Stimulated activated CD8-positive, alpha-beta memory T cell treated with anti-CD3 and anti-CD28 coated beads, Interleukin-12 subunit alpha, Interleukin-12 subunit beta, amount 100 ng/mL, for 24 hours (primary cell): Measurements from ENCODE around the gene EIF2S2.

Source experiments
- DNase-seq: peaks from one replicate; pipeline ENCODE4 v3.0.0-alpha.2; 2020; ENCODE audit errors: extremely low read depth

The EIF2S2 gene

DNA sequence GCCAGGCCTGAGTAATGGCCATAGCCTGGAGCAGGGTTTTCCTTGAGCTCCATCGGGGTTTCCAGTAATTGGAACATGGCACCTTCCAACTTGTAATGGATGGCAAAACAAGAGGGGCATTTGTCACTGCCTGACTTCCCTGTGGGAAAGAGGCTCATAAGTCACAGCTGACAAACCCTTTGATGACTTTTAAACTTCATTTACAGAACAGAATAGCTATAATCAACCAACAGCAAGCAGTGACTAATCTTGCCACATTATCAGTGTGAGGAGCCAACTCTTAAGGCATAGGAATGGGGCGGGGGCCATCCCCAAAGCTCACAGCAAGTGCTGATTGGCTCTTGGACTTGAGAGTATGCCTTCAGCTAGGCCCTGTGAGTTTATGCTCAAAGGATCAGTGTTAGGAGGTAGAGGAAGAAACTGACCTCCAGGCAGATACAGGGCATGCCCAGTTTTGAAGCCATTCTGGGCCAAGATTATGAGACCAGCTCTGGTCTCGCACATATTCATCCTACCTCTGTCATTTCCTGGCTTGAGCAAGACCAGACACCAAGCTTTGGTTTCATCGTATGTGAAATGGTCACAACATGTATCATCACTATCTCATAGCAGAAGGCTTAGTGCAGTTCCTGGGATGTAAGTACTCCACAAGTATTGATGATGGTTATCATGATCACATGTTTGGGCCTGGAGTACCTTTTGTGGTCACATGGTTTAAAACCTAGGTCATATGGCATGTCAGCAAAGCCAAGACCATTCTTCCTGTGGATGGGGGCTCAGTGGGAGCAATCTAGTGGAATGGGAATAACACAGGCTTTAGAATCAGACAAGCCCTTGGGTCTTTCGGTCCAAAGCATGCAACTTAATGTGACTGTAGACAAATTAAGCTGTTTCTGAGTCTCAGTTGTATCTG is 49.2 kb downstream of the EIF2S2 start:
- DNase-seq: no peak

DNA sequence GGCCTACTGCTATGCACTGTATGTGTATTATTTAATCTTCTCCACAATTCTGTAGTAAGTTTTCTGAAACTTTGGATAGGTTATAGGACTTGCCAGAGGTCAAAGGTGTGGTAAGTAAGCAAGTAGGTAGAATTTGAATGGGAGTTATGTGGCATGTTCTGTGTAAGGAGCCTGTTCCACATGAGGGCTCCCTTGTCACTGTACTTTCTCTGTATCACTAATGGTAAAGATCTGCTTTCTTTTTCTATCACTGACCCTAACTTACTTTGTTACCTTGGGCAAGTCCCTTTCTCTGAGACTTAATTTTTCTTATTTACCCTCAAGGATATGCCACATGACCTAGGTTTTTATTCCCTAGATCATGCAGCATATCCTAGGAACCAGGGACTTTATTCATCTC is 50.3 kb downstream of the EIF2S2 start:
- no peak for DNase-seq

DNA sequence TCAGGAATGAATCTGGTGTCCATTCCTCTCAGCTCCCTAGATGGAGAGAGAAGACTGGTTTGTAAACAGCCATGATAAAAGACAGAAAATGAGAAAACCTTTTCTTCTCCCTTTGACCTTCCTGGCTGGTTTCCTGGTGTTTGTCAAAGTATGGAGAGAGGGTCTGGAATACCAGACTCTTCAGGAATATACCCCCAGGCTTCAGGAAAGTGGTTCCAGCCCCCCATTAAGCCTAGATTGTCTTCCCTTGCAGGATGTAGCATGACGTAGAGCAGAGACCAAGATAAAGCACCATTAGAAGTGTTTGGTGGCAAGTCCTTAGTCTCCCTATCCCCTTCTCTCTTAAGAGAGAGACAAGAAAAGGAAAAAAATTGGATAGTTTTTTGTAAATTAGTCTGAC is 51.1 kb downstream of the EIF2S2 start:
- DNase-seq: no peak

DNA sequence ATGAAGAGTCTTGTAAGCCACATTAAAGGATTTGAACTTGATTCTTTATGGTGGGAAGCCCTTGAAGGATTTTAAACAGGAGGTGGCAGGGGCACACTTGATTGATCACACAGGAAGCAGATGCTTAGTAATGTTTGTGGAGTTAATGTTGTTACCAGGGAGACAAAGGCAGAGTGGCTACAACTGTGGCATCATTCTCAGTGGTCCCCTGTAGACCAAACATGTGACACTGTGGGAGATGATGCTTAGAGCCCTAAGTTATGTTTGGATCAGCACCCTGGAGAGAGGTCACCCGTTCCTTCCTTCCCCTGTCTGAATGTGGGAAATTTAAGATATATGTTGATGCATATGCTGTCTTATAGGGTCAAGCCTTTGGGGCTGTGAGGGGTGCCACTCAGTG is 53.2 kb downstream of the EIF2S2 start:
- DNase-seq: no peak

DNA sequence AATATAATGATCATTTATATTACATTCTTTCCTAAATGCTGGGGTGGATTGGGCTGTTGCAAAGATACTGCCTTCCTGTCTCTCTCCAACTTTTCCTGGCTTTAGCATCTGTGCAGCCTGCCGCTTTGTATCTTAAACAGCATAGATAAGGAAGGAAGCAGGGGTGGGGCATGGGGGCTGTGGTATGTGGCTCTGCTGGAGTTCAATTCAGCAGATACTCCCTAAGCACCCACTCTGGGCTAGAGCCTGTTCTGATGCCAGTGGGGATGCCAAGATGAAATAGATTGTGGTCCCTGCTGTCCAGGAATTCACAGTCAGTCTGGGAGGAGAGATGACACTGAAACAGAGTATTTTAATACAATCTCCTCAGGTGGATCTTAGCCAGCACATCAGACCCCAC is 56.8 kb downstream of the EIF2S2 start:
- no peak for DNase-seq

DNA sequence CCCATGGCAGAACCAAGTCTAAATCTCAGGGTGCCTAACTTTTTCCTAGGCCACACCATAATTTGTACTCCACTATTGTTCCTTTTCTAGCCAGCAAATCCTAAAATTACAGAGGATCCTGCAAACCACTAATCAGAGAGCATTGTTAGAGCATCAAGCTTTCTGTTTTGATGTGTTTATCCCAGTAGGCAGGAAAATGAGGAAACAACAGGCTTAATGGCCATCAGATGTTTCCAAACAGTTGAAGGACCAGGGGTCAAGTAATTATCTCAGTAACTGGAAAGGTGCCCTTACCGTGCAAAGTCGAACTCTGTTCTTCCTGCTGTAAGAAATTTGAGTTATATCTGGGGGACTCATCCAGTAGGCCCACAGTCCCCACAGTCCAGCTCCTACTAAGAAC is 59.6 kb downstream of the EIF2S2 start:
- no peak for DNase-seq

DNA sequence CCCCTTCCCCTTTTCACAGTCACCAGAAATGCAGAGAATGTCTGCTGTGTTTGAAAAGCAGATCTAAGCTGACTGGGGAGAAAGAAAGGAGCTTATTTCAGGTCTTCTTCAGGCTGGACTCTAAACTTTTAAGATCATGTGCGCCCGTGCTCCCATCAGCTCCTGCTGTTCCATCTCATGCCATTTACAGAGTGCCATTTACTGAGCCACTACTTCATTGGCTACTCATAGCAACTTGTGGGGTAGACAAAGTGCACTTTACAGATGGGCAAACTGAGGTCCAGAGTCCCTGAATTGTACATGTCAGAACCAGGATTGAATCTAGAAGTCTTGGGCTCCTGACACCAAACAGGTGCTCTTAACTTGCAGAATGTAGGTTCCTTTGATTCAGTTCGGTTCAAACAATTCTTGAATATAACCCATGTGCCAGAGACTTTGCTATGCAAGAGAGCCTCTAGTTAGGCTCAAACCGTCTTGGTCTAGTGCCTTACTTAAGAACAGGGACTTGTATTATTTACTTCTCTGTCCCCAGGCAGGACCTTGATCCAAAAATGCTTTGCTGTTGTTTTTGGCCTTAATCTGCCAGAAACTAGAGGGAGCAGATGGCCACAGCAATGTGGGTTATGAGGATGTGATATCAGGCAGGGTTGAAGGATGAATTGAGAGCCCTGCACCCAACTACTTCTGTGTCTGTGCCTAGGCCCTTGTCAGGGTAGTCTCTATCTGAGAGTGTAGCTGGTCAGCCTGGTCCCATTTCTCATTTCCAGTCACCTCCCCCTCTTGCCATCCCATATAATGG is 61.9 kb downstream of the EIF2S2 start:
- DNase-seq: no peak

DNA sequence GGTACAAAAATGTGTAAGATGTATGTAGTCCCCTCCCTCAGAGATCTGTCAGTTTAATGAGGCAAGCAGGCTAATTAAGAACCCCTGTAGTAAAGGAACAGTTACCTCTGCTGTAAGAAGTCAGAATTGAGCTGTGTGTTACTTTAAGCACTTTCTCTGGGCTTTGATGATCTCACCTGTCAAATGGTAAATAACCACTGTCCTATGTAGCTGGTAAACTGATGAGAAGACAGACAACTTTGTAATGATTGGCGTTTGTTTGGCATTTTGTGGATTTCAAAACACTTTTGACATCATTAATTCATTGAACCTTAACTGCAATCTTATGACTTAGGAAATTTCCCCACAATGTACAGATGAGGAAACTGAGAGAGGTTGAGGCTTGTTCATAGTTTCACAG is 62.7 kb downstream of the EIF2S2 start:
- no peak for DNase-seq

DNA sequence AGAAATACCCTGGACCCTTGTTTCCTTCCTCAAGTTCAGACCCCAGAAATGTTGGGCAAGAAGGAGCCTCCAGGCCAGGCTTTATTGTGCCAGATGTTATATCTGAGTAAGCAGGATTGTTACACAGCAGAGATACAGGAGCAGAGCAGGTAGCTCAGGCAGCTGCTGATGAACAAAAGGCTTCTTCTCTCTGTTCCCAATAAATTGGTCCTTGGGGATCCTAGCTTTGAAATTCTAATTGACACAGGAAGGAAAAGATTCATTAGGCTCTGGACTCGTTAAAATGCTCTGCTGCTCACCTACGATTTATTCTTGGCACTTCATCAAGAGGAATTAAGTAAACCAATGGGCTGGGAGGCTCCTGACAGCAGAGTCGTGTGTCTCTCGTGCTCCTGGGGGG is 64.1 kb downstream of the EIF2S2 start:
- no peak for DNase-seq

DNA sequence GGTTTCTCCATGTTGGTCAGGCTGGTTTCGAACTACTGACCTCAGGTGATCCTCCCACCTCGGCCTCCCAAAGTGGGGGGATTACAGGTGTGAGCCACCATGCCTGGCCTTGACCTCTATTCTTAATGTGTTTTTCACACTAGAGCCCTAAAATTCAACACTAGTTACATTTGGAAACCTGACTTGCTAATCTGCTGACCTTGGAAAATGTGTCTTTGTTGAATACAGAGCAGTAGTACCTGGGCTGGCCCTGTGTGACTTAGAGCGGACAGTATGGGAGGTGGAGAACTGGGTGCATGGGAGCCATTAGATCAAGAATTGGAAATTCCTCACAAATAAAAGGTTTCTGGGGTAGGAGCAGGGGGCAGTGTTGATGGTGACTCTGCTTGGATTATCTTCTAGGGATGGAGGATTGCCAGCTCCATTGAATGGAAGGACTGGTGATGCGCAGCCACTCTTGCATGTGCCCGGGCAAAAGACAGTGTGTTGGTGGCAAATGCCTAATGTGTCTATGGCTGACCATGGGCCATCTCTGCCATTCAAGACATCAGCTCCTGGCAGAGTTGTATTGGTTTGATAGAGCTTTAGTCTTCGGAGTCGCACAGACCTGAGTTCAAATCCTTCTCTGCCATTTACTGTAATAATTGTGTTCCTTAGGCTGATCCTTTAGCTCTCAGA is 64.9 kb downstream of the EIF2S2 start:
- no peak for DNase-seq

DNA sequence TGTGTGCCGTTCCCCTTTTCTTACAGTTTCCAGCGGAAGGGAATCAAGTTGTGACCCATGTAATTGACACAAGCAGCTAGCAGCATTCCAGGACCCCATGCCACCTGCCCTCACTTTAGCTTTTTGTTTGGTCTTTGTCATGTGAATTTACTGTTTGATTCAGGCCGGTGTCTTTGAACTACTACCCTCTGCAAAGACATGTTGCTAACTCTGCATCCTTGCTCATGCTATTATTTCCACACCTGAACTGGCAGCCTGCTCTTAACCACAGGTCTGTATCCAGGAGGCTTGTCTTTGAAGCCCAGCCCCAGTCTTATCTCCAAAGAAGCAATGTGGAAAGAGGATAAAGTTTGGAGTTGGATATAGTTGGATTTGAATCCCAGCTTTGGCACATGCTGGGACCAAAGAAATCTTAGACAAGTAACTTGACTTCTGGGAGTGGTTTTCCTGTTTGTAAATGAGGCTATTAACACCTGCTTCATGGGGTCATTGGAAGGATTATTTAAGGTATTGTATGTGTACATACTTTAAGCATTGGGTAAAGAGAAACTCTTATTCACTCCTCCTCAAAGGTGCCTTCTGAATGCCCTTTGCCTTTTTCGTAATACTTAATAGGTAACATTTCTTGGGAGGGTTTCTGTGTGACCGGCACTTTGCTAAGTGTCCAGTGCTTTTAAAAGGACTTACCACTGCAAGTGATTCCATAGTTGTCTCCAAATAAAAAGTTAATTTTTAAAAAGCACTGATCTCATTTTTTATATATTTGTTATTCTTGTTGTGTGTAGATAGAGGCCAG is 65.9 kb downstream of the EIF2S2 start:
- DNase-seq: no peak

DNA sequence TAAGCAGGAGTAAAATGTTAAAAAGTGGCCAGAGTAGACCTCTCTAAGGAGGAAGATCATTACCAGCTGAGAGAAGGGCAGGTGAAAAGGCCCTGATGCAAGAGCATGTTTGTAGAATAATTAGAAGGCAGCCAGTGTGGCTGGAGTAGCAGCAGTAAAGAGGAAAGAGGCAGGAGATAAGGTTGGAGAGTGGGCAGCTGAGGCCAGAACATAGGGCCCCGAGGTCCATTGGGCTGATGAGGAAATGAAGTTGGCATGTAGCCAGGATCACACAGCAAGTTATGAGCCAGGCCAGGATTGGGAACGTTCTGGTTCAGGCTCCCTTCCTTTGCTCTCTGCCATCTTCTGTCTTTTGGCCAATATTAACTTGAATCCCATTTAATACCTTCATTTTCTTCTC is 66.7 kb downstream of the EIF2S2 start:
- no peak for DNase-seq

DNA sequence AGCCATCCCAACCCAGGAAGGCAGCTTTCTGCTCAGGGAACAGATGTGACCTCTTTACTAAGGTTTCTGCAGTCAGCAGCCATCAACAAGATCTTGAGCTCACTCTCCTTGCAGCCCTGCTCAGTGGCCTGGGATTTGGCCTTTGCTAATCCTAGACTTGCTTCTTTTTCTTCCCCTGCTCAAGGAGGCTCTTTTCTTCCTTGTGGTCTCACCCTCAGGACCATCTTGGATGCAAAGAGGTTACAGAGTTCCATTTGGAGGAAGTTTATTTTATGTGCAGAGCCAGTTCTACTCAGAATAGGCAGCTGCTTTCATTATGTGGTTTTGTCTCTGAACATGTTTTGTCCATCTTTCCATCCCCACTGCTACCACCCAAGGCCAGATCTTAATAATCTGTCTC is 69.0 kb downstream of the EIF2S2 start:
- no peak for DNase-seq

DNA sequence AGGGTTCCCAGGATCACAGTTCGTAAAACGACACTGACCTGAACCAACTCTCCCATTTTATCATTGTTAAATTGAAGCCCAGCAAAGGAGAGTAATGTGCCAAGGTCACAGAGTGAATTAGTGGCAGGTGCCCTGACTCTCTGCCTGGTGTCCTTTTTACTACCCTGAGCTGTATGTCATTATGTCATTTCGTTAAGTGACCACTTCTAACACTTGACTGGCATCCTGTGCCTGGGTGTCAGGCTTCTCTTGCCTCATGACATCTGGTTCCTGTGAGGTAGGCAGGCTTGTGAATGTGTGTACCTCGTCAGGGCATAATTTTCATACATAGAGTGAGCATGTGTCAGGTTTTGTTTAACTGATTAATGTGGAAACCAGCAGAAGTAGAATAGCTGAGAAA is 69.8 kb downstream of the EIF2S2 start:
- DNase-seq: no peak

DNA sequence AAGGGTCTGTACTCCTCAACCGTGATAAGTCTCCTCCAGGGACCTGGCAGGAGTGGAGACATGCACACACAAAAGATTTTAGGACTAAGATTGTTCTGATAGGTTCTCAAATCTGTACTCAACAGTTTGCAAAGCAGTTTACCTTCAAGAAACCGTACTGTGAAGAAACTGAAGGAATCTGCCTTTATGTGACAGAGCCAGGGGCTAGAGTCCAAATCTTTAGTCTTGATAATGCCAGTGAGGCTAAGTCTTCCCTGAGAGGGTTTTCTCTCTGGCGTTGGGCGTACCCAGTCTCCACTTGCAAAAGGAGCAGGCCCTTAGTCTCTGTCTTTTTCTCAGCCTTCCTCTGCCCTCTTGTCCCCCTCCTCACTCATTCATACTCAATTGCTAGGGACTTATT is 70.8 kb downstream of the EIF2S2 start:
- no peak for DNase-seq

DNA sequence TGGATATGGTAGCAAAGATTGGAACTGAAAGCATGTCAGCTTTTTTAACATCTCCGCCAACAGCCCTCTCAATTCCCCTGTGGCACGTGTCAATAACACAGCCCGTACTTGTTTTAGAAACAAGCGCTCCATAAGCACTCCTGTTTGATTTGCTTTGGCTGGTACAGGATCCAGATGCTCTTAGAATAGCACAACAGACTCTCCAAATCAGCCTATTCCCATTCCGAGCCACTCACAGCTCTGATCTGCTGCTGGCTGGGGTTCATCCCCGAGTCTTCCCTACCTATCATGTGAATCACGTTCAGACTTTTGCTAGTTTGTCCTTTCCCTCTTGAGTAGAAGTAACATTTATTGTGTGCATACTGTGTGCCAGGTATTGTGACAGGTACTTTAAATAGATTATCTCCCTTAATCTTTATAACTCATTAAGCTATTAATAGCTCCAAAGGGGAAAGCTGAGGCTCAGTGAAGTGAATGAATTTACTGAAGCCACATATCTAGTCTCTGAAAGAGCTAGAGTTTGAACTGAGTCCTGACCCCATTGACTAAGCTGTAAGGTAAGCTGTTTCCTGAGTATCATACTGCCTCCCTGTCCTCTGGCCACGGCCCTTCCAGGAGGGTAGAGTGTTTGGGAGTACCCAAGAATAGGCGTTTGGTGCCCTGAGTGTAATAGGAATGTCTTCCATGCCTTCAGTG is 71.6 kb downstream of the EIF2S2 start:
- DNase-seq: no peak
